Esophagus muscularis mucosa (tissue), 3 donors: Measurements from ENCODE around the gene NBPF1.
"Not testable (repeated sequence)": the region's sequence is repeated elsewhere in the genome, so short reads cannot be mapped to it uniquely, and the experiment has no call there.

Source experiments
- POLR2A ChIP-seq: fragments of 450-650 bp; IDR thresholded peaks from one replicate; pipeline ENCODE4 v1.6.1; 2017; ENCODE audit warnings: antibody characterized with exemption, moderate library complexity, mild to moderate bottlenecking, low read depth
- TF ChIP-seq, protein P1 (sequence below), 3 experiments: fragments of 200-600 bp in 2 of 3; fragments of 450-650 bp in 1 of 3; sonication (generic) in 2 of 3; IDR thresholded peaks; one replicate each; pipeline ENCODE4 v1.5.1; 2017 to 2019; ENCODE audit warnings: antibody characterized with exemption in 3 of 3, mild to moderate bottlenecking in 2 of 3, moderate library complexity in 1 of 3

DNA sequence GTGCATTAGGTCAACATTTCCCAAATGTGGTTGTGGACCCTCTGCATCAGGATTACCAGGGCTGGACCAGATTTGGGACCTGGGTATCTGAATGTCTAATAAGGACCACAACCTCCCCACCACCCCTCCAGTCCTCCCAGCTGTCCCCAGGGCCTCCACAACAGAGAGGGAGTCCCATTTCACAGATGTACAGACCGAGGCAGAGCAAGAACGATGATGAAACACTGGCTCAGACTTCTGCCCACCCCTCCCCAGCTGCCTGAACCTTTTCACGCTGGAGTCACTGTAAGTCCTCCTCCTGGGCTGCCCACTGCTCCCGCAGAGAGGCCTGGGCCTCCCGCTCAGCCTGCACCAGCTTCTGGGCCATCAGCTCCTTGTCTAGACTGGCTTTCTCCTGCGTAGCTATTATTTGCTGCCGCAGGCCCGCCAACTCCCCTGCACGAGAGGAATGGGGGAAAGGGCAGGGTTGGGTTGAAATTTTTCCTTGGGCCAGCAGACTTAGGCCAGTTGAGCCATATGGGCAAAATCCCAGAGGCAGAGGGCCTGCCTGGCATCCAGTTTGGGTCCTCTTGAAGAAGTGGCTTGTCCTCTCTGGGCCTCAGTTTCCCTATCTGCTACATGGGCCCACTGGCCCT lies 8.4 kb upstream of the NBPF1 start:
- not testable (repeated sequence) for TF ChIP-seq POLR2A
- TF ChIP-seq, protein P1, sequence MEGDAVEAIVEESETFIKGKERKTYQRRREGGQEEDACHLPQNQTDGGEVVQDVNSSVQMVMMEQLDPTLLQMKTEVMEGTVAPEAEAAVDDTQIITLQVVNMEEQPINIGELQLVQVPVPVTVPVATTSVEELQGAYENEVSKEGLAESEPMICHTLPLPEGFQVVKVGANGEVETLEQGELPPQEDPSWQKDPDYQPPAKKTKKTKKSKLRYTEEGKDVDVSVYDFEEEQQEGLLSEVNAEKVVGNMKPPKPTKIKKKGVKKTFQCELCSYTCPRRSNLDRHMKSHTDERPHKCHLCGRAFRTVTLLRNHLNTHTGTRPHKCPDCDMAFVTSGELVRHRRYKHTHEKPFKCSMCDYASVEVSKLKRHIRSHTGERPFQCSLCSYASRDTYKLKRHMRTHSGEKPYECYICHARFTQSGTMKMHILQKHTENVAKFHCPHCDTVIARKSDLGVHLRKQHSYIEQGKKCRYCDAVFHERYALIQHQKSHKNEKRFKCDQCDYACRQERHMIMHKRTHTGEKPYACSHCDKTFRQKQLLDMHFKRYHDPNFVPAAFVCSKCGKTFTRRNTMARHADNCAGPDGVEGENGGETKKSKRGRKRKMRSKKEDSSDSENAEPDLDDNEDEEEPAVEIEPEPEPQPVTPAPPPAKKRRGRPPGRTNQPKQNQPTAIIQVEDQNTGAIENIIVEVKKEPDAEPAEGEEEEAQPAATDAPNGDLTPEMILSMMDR (IDR thresholded peaks at IDR 0.05): not testable (repeated sequence)
